ENCODE measurements around the gene UTP3.

DNA sequence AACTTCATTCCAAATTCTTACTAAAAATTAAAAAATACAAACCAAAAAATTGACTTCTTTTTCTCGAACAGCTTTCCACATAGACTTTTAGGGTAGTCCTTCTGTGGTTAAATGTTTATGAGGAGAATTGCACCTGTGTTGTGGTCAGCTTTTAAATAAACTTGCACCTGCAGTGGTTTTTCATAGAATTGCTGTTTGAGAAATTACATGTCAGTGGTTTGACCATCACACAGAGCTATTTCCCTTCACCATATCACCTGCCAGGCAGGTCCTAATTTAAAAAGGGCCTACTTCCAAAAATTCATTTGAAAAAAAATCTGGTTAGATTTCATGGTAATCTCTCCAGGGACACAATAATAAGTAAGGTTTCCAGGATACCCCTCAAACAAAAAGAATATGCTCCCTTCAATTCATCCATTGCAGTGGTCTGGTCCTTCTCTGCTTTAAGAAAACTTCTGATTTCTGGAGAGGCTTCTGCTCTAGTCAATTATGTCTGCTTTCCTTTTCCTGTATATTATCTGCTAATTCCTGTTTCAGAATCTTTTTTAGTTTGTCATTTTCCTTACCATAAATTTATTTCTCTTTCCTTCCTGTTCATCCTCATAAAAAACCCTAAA lies 9.8 kb upstream of the UTP3 start:
- TF ChIP-seq POLR2A (IDR thresholded peaks at IDR 0.05) (no peak), EP300 (IDR thresholded peaks at IDR 0.05) (no peak)
- TF ChIP-seq, protein P1, sequence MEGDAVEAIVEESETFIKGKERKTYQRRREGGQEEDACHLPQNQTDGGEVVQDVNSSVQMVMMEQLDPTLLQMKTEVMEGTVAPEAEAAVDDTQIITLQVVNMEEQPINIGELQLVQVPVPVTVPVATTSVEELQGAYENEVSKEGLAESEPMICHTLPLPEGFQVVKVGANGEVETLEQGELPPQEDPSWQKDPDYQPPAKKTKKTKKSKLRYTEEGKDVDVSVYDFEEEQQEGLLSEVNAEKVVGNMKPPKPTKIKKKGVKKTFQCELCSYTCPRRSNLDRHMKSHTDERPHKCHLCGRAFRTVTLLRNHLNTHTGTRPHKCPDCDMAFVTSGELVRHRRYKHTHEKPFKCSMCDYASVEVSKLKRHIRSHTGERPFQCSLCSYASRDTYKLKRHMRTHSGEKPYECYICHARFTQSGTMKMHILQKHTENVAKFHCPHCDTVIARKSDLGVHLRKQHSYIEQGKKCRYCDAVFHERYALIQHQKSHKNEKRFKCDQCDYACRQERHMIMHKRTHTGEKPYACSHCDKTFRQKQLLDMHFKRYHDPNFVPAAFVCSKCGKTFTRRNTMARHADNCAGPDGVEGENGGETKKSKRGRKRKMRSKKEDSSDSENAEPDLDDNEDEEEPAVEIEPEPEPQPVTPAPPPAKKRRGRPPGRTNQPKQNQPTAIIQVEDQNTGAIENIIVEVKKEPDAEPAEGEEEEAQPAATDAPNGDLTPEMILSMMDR (IDR thresholded peaks at IDR 0.05) = no peak

Measured in upper lobe of left lung (tissue), 4 donors.